SKM-1 treated with dmso at 0.1 percent for 144 hours (cell line): ENCODE measurements around the gene FBXO44.

Experiments
- DNase-seq: peaks from one replicate; lab custom pipeline; 2025; ENCODE audit not compliant: unreplicated experiment; lab: John Stamatoyannopoulos, UW

FBXO44 gene

GRCh38 chr1:11707621-11708276, 53.1 kb downstream of the FBXO44 start:
- no peak for DNase-seq

DNA sequence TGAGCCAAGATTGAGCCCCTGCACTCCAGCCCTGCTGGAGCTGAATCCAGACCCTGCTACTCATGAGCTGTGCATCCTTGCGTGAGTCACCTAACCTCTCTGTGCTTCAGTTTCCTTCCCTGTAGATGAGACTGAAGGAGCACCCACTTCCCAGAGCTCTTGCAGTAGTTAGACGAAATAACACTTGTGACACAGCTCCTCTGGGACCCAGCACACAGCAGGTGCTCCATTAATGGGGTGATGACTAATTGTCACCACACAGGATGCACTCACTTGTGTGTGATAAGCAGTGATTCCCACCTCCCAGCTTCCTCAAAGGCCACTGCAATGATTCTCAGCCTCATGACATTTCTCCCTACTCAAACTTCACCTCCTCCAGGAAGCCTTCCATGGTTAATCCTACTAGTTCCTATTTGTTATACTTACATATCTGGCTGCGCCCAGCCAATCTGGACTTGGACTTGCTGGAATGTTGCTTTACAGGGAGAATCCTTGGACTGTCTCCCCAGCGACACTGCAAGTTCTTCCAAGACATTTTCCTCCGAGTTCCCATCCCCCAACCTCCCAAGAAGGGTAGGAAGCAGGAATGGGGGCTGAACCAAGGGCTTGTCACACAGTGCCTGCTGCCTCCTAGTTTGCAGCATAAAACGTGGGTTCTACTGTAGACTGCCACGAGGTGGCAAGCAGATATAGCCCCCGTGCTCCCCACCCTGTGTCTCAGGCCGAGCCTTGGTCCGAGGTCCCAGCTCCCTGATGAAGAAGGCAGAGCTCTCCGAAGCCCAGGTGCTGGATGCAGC, 54.1 kb downstream of the FBXO44 start:
- no peak for DNase-seq

GRCh38 chr1:11711490-11711889, 56.8 kb downstream of the FBXO44 start:
- no peak for DNase-seq

DNA sequence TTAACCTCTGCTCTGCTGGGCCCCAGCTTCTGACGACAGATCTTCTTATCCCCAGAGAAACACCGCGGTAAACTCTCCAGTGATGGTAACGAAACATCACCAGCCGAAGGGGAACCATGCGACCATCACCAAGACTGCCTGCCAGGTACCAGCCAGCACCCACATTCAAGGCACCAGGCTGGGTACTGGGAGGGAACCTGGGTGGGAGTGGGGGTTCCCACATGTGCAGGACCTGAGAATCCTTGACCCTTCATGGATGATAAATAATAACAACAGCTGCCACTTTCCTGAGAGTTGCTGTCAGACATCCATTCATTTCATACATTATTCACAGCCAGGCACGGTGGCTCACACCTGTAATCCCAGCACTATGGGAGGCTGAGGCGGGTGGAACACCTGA, 57.6 kb downstream of the FBXO44 start:
- DNase-seq: no peak
